GM23338 (cell line): Measurements from ENCODE around the gene PSMB10.

Experiments
- CREB1 ChIP-seq: fragments of 250-450 bp; sonication (Bioruptor Pico); IDR thresholded peaks from 2 replicates; pipeline ENCODE4 v1.5.0; 2020; ENCODE audit warnings: low read depth, mild to moderate bottlenecking, moderate library complexity
- CTCF ChIP-seq, 2 experiments: fragments of 200-600 bp in 1 of 2; sonication (generic) in 1 of 2; conservative IDR thresholded peaks; 2 replicates each; pipeline versions ENCODE4 v1.5.1 to v1.6.1; 2016 to 2017; ENCODE audit warnings: antibody characterized with exemption in 2 of 2, low read depth in 2 of 2, mild to moderate bottlenecking in 2 of 2, moderate library complexity in 1 of 2
- EZH2 ChIP-seq: fragments of 200-600 bp; sonication (generic); IDR thresholded peaks from one replicate; pipeline ENCODE4 v1.8.0; 2017; ENCODE audit warnings: antibody characterized with exemption, mild to moderate bottlenecking, low read depth; ENCODE audit not compliant: unreplicated experiment
- EZH2phosphoT487 ChIP-seq: fragments of 200-600 bp; sonication (generic); IDR thresholded peaks from one replicate; pipeline ENCODE4 v1.8.1; 2018; ENCODE audit warnings: antibody characterized with exemption; ENCODE audit not compliant: unreplicated experiment
- JUNB ChIP-seq: IDR thresholded peaks from one replicate; pipeline ENCODE4 v1.6.1; 2016; ENCODE audit warnings: antibody characterized with exemption; ENCODE audit not compliant: unreplicated experiment
- POLR2AphosphoS5 ChIP-seq: IDR thresholded peaks from 2 replicates; pipeline ENCODE4 v1.6.1; 2016; ENCODE audit warnings: antibody characterized with exemption, low read depth
- STAT1 ChIP-seq: IDR thresholded peaks from one replicate; pipeline ENCODE4 v1.6.1; 2016; ENCODE audit warnings: antibody characterized with exemption; ENCODE audit not compliant: unreplicated experiment
- ZNF331 ChIP-seq: fragments of 250-450 bp; sonication (Bioruptor Pico); IDR thresholded peaks from 2 replicates; pipeline ENCODE4 v1.5.0; 2020; ENCODE audit warnings: low read depth, mild to moderate bottlenecking, moderate library complexity
- TF ChIP-seq, protein P1 (sequence below): IDR thresholded peaks from one replicate; pipeline ENCODE4 v1.6.1; 2018; ENCODE audit warnings: antibody characterized with exemption; ENCODE audit not compliant: unreplicated experiment

DNA sequence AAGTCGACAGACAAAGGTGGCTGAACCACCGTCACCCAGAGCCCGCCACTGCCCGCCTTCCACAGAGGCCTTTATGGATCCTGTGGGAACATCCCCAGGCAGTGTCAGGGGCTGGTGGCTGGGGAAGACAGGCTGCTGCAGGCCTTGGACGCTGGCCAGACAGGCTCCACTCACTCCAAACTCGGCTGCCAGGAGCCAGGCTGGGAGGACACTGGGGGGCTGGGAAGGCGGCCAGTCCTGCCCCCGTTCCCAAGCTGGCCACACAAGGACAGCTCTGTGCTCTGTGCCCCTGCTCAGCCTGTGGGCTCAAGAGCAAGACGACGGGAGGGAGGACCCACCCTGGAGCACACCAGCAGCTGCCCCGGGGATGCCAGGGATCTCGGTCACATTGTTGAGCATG is 14.8 kb upstream of the PSMB10 start:
- no peak for TF ChIP-seq CTCF (conservative IDR thresholded peaks at IDR 0.05; ENCODE audit: low read depth in 2 of 2)
- no peak for TF ChIP-seq EZH2
- TF ChIP-seq, protein P1, sequence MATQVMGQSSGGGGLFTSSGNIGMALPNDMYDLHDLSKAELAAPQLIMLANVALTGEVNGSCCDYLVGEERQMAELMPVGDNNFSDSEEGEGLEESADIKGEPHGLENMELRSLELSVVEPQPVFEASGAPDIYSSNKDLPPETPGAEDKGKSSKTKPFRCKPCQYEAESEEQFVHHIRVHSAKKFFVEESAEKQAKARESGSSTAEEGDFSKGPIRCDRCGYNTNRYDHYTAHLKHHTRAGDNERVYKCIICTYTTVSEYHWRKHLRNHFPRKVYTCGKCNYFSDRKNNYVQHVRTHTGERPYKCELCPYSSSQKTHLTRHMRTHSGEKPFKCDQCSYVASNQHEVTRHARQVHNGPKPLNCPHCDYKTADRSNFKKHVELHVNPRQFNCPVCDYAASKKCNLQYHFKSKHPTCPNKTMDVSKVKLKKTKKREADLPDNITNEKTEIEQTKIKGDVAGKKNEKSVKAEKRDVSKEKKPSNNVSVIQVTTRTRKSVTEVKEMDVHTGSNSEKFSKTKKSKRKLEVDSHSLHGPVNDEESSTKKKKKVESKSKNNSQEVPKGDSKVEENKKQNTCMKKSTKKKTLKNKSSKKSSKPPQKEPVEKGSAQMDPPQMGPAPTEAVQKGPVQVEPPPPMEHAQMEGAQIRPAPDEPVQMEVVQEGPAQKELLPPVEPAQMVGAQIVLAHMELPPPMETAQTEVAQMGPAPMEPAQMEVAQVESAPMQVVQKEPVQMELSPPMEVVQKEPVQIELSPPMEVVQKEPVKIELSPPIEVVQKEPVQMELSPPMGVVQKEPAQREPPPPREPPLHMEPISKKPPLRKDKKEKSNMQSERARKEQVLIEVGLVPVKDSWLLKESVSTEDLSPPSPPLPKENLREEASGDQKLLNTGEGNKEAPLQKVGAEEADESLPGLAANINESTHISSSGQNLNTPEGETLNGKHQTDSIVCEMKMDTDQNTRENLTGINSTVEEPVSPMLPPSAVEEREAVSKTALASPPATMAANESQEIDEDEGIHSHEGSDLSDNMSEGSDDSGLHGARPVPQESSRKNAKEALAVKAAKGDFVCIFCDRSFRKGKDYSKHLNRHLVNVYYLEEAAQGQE, result no peak
- no peak for TF ChIP-seq EZH2phosphoT487
- no peak for TF ChIP-seq POLR2AphosphoS5
- TF ChIP-seq CREB1, result no peak
- no peak for TF ChIP-seq ZNF331 (CRISPR knock-in tag)
- no peak for TF ChIP-seq STAT1
- no peak for TF ChIP-seq JUNB
